Measurements from ENCODE around the gene RINT1.

RINT1 gene

GRCh38 chr7:105613611-105614330, 81.8 kb downstream of the RINT1 start:
- H3K9me3 ChIP-seq (ENCODE audit: control insufficient read depth in 2 of 2, low read length in 2 of 2): no peaks in the 10 kb centered on the region
- peaks cover 16 to 23% of the 10 kb centered on the region in 2 donors for H3K36me3 ChIP-seq (ENCODE audit: control insufficient read depth in 2 of 2, insufficient read depth in 2 of 2, low read length in 2 of 2)
- no peaks in the 10 kb centered on the region for H3K27me3 ChIP-seq (ENCODE audit: control insufficient read depth in 2 of 2, insufficient read depth in 2 of 2, low read length in 2 of 2)
- H3K4me3 ChIP-seq (ENCODE audit: low read length in 2 of 2): no peak overlapping the region
- no peaks in the 10 kb centered on the region for H3K4me1 ChIP-seq (ENCODE audit: control insufficient read depth in 2 of 2, insufficient read depth in 2 of 2, low read length in 2 of 2)
- H3K9ac ChIP-seq (ENCODE audit: low read depth in 1 of 2, low read length in 2 of 2): no peak overlapping the region
- H3K27ac ChIP-seq (ENCODE audit: low read depth in 2 of 2, low read length in 2 of 2): no peak overlapping the region

- no peaks in the 10 kb centered on the region for H3K27me3 ChIP-seq (ENCODE audit: control insufficient read depth in 2 of 2, insufficient read depth in 2 of 2, low read length in 2 of 2)
- H3K4me1 ChIP-seq (ENCODE audit: control insufficient read depth in 2 of 2, insufficient read depth in 2 of 2, low read length in 2 of 2): no peaks in the 10 kb centered on the region
- no peak overlapping the region for H3K9ac ChIP-seq (ENCODE audit: low read depth in 1 of 2, low read length in 2 of 2)
- peaks cover 17 to 23% of the 10 kb centered on the region in 2 donors for H3K36me3 ChIP-seq (ENCODE audit: control insufficient read depth in 2 of 2, insufficient read depth in 2 of 2, low read length in 2 of 2)
- H3K9me3 ChIP-seq (ENCODE audit: control insufficient read depth in 2 of 2, low read length in 2 of 2): no peaks in the 10 kb centered on the region
- H3K27ac ChIP-seq (ENCODE audit: low read depth in 2 of 2, low read length in 2 of 2): no peak overlapping the region
- no peak overlapping the region for H3K4me3 ChIP-seq (ENCODE audit: low read length in 2 of 2)
Measured at GRCh38 chr7:105614341-105614840, 82.4 kb downstream of the RINT1 start.
